Measurements from ENCODE around the gene NEXMIF.
"Not testable (repeated sequence)": the region's sequence is repeated elsewhere in the genome, so short reads cannot be mapped to it uniquely, and the experiment has no call there.

NEXMIF gene

DNA sequence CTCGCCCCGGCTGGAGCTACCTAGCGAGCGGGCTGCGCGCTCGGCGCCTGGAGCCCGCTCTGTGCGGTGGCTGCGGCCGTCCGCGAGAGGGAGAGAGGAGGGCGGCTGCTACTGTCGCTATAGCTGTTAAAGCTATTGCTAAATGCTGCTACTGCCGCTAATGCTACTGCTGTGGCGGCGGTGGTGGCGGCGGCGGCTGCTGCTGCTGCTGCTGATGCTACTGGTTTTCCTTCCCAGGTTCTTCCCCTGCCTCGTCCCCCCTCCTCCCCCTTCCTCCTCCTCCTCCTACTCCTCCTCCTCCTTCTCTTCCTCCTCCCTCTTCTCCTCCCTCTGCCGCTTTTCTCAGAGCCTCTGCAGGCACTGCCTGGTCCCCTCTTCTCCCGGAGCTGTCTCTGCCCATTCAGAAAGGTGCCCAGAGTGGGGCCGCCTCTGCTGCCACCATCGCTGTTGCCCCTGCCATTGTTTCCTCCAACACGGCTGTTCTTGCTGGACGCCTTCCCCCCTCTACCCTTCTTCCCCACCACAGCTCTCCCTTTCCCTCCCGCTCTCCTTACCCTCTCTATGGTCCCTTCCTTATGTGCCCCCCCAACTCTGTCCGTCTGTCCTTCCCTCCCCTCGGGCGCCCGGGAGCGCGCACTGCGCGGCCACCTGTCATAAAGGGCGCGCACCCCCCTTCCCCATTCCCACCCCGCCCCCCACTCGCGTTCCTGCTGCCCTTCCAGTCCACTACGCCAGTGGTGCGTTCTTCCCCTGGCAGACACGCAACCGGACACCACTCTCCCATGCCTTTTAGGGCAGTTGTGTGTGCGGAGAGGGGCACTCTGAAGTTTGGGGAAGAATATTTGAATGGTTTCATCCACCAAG lies at the start of gene NEXMIF:
Gene NEXMIF, minus strand, starts transcription at position 228 of the 864 bp plus-strand sequence.
- DNase-seq: peak; percentile 4

DNA sequence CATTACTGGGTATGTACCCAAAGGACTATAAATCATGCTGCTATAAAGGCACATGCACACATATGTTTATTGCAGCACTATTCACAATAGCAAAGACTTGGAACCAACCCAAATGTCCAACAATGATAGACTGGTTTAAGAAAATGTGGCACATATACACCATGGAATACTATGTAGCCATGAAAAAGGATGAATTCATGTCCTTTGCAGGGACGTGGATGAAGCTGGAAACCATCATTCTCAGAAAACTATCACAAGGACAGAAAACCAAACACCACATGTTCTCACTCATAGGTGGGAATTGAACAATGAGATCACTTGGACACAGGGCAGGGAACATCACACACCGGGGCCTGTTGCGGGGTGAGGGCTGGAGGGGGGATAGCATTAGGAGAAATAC lies 36.7 kb upstream of the NEXMIF start:
- not testable (repeated sequence) for DNase-seq

DNA sequence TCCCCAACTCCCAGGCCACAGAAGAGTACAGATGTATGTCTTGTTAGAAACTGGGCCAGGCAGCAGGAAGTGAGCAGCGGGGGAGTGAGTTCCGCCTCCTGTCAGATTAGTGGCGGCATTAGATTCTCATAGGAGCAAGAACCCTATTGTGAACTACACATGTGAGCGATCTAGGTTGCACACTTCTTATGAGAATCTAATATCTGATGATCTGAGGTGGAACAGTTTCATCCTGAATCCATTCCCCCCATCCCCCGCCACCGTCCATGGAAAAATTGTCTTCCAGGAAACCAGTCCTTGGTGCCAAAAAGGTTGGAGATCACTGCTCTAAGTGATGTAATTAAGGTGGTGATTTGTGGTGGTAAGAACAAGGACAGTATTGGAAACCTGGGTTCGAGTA lies 24.5 kb upstream of the NEXMIF start:
- no peak for DNase-seq

DNA sequence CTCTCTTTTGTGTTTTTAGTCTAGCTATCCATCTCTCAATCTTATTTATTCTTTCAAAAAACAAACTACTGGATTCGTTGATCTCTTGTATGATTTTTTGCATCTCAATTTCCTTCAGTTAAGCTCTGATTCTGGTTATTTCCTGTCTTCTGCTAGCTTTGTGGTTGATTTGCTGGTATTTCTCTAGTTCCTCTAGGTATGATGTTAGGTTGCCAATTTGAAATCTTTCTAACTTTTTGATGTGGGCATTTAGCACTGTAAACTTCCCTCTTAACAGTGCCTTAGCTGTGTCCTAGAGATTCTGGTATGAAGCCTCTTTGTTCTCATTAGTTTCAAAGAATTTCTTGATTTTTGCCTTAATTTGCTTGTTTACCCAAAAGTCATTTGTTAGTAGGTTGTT lies 15.2 kb upstream of the NEXMIF start:
- DNase-seq: no peak

DNA sequence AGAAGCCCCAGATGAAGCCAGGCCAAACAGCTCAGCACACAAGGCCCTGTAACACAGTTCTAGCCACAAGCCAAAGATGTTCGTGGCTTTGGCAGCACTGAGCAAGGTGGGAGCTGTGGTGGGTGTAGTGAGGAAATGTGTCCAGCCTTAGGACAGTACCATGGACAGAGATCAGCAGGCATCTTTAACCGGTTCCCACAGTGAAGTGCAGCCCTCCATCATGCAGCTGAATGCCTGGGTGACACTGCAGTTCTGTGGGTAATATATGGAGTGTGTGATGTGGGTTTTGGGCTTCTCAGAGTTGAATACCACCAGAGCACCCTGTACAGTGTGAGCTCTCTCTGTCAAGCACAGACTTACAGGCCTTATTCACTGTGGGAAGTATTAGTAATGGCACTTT lies 6.0 kb upstream of the NEXMIF start:
- DNase-seq: no peak

DNA sequence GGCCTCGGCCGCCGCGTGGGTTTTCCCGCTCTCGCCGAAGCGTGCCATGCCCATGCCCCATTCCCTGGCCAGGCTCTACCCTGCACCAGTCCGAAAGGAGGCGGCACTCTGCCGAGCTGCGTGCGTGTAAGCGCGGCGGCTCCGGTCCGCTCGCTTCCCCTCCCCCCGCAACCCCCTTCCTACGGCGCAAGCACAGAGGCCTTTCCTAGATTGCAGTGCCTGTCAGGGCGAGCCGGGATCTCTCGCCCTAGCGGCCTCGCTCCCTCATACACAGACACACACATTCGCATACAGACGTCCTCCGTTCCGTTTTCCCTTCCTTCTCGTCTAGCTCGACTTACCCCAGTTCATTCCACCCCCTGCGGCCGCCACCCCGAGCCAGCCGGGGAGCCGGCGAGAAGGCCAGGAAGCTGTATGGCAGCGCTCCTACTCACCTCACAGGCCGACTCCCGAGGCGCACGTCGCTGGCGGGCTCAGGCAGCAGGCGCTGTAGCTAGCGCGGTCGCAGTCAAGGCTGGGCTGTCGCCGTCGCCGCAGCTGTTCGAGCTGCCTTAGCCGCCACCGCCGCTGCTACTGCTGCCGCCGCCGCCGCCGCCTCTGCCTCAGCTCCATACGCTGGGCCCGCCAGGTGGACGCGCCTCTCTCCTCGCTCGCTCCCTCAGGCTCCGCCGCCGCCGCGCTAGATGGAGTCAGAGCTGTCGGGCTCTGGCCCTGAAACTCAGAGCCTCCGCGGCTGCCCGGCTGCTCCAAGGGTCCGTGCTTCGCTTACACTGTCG lies 615 bp downstream of the NEXMIF start:
- peak; percentile 1 for DNase-seq

DNA sequence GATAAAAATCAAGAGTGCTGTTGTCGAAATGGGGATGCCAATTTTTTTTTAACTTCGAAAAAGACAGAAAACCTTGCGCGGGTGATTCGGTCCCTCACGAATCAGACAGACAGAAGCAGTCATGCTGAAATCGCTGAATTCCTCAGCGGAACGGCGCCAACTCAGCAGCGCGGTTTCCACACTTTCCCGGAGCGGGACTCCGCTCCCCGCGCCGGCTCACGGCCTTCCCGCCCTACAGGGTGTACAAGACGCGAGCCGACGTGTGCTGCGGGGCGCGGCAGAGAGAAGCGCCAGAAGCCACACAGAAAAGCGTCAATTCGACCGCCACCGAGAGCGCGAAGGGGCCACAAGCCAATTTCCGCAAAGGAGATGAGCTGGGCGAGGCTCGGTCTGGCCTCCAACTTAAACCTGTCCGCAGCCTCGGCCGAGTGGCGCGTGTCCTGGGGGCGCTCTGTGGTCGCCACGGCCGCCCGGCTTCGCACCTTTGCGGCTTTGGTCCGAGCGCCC lies 1.3 kb downstream of the NEXMIF start:
- no peak for DNase-seq

DNA sequence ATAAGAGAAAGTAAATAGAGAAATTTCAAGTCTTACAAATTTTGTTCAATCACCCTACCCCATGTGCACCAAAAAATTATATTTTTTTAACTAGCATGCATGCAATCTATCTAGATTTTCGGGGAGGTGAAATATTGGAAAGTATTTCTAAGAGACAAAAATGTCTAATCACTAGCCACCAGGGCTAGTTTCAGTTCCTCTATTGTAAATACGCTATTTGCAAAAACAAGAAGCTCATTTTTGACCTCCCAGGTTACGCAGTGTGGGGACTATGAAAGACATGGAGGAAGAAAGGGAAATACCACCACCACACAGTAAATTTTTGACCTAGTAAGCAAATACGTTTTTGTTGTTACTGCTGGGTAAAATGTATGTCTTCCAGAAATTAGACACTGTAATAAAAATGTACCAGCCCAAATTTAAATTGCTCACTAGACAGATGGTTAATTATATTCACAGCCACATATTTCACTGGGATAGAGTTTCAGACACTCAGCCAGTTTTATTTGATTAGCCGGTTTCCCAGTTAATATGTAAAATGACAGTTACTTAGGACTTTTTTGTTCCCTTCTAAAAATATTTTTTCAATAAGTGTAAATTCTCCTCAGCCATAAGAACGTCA lies 2.2 kb downstream of the NEXMIF start:
- DNase-seq: no peak

DNA sequence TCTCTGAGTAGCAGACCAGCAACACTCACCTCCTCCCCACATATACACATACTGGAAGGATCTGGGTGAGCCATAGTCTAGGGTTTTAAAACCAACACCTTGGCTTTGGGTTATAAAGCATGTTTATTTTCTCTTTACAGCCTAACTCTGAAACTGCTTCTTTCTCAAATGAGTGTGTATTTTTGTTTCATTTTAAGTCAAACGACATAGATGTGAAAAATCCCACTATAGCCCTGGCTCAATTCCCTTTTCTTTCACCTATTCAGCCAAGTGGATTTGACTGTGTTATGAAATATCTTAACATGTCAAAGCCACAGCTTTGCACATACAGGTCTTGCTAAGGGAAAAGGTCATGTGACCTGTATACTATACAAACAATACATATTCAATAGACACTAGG lies 13.8 kb downstream of the NEXMIF start:
- no peak for DNase-seq

DNA sequence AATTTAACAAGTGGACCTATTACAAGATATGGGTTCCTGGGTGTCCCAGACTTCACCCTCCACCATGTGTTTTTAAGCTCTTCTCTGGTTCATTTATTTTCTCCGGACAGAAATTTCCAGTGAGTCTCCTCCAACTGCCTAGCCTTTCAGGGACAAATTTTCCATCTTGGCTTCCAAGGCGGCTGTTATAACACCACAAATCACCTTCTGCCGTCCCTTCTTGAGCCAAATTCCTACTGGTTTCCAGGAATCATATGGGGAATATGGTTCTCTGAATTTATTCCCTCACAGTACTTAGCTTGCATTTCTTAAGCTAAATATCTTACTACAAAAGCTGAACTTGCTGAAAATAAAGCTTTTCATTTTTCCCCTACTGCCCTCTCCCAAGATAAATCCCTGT lies 18.8 kb downstream of the NEXMIF start:
- no peak for DNase-seq

DNA sequence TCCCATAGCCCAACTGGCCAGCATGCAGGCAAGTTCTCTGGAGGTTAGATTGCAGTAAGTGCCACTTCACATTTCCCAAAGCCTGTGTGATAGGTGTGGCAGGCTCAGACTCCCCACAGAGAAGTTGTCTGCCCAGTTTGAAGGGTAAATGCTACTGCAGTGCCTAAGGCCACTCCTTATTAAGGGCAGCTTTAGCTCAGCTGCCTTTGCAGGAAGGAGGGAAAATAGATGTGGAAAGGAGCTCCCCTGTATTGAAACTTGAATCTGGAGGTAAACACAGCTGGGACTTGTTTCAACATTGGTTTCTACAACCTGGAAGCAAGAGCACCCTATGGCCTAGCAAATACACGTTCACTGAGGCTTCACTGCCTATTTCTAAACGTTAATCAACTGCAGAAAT lies 22.4 kb downstream of the NEXMIF start:
- no peak for DNase-seq

DNA sequence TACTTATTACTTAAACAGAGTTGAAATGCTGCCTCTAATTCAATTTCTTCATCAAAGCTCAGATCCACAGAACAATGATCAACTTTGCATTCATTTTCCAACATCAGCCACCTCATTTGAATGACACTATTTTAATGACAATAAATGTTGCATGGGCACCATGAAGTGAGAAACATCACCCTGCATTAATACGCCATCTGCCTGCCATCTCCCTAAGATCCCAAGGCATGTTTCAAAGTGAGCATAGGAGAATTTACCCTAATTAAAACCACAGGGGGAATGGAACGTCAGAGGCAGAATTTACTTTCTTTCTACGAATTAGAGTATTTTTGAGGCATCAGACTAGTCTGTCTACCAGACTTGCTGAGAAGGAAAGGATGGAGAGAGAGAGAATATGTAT lies 32.7 kb downstream of the NEXMIF start:
- DNase-seq: no peak

DNA sequence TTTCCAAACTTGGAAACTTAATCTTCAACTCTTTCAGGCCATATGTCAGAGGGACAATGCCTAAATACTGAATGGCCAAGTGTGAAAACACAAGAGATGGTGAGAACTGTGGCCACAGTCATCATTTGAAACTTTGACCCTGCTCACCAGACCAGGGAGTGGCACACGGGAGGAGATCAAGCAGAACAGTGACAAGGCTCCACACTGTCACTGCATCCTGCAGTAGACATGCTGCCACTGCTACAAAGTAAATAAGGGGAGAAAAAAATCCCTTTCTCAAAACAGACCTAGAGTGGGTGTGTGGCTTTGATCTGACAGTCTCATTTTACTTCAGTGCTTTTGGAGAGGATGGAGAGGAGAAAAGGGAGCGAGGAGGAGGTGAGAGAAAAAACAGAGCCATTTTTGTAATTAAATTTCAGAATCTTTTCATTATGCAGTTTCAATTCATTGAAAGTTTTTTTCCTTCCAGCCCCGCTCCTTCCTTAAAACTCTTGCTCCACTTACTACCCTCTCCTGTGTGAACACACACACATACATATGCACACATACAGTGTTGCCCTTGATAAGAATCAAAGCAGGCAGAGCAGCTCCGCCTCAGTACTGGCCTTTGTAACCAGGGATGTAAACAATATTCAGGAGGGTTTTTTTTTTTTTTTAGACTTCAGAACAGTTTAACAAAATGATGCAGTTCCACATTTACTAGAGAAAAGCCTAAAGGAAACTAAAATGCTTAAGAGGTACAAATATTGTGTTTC lies 34.4 kb downstream of the NEXMIF start:
- no peak for DNase-seq

DNA sequence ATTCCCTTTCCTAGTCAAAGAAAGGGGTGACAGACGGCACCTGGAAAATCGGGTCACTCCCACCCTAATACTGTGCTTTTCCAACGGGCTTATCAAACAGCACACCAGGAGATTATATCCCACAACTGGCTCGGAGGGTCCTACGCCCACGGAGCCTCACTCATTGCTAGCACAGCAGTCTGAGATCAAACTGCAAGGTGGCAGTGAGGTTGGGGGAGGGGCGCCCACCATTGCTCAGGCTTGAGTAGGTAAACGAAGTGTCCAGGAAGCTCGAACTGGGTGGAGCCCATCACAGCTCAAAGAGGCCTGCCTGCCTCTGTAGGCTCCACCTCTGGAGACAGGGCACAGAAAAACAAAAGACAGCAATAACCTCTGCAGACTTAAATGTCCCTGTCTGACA lies 42.9 kb downstream of the NEXMIF start:
- not testable (repeated sequence) for DNase-seq

DNA sequence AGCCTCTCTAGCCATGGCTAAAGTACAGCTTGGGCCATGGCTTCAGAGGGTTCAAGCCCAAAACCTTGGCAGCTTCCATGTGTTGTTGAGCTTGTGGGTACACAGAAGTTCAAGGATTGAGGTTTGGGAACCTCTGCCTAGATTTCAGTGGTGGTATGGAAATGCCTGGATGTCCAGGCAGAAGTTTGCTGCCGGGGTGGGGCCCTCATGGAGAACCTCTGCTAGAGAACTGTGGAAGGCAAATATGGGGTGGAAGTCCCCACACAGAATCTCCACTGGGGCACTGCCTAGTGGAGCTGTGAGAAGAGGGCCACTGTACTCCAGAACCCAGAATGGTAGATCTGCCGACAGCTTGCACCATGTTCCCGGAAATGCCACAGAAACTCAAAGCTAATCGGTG lies 59.5 kb downstream of the NEXMIF start:
- no peak for DNase-seq

DNA sequence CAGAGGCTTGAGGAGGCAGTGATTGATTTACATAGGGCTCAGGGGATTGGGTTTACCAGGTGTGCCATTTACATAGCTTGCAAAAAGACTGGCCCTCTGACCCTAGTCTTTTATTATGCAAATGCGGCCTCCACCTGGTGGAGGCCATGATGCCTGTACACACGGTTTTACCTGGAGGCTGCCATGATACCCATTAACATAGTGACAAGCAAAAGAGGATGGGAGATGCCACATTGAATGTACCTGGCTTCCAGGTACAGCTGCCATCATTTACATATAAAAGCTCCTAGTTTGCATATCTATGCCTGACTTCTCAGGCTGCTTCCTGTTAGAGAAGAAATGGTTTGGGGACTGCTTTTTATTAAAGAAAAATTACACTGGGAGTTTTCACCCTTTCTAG lies 72.0 kb downstream of the NEXMIF start:
- no peak for DNase-seq

DNA sequence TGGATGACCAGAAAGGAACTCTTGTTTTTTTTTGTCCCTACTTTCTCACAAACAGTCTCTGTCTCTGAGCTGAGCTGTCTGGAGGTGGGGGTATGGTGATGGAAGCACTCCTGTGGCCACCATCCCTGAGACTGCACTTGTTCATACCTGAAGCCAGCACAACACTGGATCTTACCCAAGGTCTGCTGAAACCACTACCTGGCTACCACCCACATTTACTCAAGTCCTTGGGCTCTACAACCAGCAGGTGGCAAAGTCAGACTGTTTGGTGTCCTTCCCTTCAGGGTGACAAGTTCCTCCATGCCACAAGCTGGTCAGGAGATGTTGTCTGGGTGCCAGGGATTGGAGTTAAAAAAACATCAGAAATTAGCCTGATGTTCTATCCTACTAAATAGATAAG lies 89.7 kb downstream of the NEXMIF start:
- no peak for DNase-seq

DNA sequence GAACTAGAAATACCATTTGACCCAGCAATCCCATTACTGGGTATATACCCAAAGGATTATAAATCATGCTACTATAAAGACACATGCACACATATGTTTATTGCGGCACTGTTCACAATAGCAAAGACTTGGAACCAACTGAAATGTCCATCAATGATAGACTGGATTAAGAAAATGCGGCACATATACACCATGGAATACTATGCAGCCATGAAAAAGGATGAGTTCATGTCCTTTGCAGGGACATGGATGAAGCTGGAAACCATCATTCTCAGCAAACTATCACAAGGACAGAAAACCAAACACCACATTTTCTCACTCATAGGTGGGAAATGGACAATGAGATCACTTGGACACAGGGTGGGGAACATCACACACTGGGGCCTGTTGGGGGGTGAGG lies 105.5 kb downstream of the NEXMIF start:
- DNase-seq: not testable (repeated sequence)

DNA sequence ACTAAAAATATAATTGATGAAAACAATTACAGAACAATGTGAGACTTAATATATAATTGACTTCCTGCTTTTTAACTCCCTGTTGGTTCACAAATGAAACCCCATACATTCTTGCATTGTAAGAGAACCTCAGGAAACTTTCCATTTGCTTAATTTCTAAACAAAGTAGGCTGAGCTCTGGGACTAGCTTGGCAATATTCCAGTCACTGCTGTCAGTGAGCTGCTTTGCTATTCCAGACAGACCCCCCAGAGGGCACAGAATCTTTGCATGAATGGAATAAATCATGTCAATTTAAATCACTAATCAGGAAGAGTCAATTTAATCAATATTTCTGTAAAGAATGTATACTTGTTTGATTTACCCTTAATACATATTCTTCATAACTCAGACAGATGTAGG lies 110.6 kb downstream of the NEXMIF start:
- no peak for DNase-seq

DNA sequence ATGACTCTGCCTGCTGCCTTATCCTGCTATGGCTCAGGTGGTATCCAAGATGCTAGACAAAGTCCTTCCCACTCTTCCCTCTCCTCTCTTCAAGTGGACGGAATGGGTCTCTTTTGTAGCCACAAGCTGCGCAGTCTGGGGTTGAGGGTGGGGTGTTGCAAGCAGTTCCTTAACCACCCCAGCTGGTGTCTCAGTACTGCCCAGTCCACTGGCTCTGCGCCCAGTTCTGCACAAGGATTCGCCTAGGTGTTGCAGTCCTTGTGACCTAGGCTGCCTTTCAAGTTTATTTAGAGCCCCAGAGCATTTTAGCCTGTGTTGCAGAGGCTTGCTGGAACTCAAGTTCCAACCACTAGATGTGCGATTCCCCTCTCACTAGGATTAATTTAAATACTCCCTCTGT lies 120.7 kb downstream of the NEXMIF start:
- no peak for DNase-seq

DNA sequence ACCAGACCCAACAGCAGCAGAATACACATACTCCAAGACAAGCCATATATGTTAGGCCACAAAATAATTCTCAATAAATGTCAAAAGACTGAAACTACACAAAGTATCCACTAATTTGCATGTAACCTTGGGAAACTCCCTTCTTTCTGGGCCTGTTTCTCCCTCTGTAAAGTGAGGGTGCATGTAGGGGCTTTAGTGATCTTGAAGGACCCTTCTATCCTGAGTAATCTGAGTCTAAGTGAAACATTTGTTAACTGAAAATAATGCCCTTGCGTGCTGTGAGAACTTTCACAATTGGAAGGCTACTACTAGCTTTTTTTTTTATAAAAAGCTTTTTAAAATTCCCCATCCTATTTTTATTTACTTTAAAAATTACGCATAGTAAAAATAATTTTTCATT lies 125.2 kb downstream of the NEXMIF start:
- no peak for DNase-seq

DNA sequence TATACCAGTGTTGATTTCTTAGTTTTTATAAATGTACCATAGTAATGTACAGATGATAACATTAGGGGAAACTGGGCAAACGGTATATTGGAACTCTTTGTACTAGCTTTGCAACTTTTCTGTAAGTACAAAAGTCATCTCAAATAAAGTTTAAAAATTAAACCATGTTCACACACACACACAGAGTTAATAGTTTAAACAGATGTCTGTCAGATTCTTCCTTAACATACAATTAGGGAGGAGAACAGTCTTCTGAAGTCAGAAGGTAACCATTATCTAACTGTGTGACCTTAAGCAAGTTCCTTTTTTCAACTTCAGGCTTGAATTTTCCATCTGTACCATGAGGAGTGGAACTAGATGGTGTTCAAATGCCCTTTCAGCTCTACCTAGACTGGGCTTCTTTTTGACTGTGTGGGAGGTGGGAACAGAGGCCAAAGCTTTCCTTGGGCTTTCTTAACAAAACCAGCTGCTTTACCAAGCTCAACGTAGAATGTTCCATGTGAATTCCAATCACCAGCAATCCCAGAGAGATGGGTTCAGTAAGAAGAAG lies 127.8 kb downstream of the NEXMIF start:
- no peak for DNase-seq
